Measurements from ENCODE around the gene FYN.

GRCh38 chr6:111848262-111848812, 24.9 kb downstream of the FYN start:
- TF ChIP-seq CTCF (optimal IDR thresholded peaks at IDR 0.05 in 1 of 3, IDR thresholded peaks at IDR 0.05 in 1 of 3, conservative IDR thresholded peaks at IDR 0.05 in 1 of 3; ENCODE audit: extremely low read depth in 1 of 3, insufficient read depth in 2 of 3, low read length in 3 of 3) = no peak
- TF ChIP-seq EZH2 (IDR thresholded peaks at IDR 0.05; ENCODE audit: low read length) = no peak
